HepG2 (cell line): Measurements from ENCODE around the gene SNRNP48.

Source experiments
- BCL3 ChIP-seq: sonication (generic); formaldehyde crosslinking; IDR thresholded peaks from 2 replicates; pipeline ENCODE4 v1.5.1; 2020; ENCODE audit warnings: mild to moderate bottlenecking, missing genetic modification reagents, moderate library complexity
- CTCF ChIP-seq: sonication (generic); formaldehyde crosslinking; IDR thresholded peaks from 2 replicates; pipeline ENCODE4 v1.5.0; 2020; ENCODE audit warnings: mild to moderate bottlenecking, missing genetic modification reagents, moderate library complexity
- JUN ChIP-seq: sonication (generic); formaldehyde crosslinking; IDR thresholded peaks from 2 replicates; pipeline ENCODE4 v1.4.0; 2020; ENCODE audit warnings: mild to moderate bottlenecking, missing genetic modification reagents
- KDM5A ChIP-seq: fragments of 200-600 bp; sonication (generic); IDR thresholded peaks from 2 replicates; pipeline ENCODE4 v1.7.0; 2018; ENCODE audit warnings: antibody characterized with exemption, mild to moderate bottlenecking, low read length, borderline replicate concordance
- NFAT5 ChIP-seq: sonication (generic); formaldehyde crosslinking; IDR thresholded peaks from 2 replicates; pipeline ENCODE4 v1.4.0; 2020; ENCODE audit warnings: missing genetic modification reagents
- PAX8 ChIP-seq: sonication (generic); formaldehyde crosslinking; IDR thresholded peaks from 2 replicates; pipeline ENCODE4 v1.8.0; 2022; ENCODE audit warnings: mild to moderate bottlenecking, missing genetic modification reagents, borderline replicate concordance
- YY1 ChIP-seq: IDR thresholded peaks from 2 replicates; pipeline ENCODE4 v1.6.1; 2011; ENCODE audit warnings: low read length, low read depth, moderate library complexity, mild to moderate bottlenecking; ENCODE audit not compliant: insufficient read depth, insufficient replicate concordance
- ZBTB14 ChIP-seq: sonication (generic); formaldehyde crosslinking; IDR thresholded peaks from 2 replicates; pipeline ENCODE4 v1.4.0; 2020; ENCODE audit warnings: missing genetic modification reagents
- ZBTB25 ChIP-seq: IDR thresholded peaks from 2 replicates; pipeline ENCODE4 v1.6.1; 2018; ENCODE audit warnings: missing genetic modification reagents
- ZFP36 ChIP-seq: fragments of 150-350 bp; IDR thresholded peaks from 2 replicates; pipeline ENCODE4 v1.6.1; 2018; ENCODE audit warnings: borderline replicate concordance, low read length, low read depth; ENCODE audit not compliant: partially characterized antibody
- ZSCAN29 ChIP-seq: sonication (generic); formaldehyde crosslinking; conservative IDR thresholded peaks from 2 replicates; pipeline ENCODE4 v1.4.0; 2020; ENCODE audit warnings: mild to moderate bottlenecking, missing genetic modification reagents
- TF ChIP-seq, protein P1 (sequence below), 2 experiments: sonication (generic) in 1 of 2; formaldehyde crosslinking in 1 of 2; IDR thresholded peaks; 2 replicates each; pipeline versions ENCODE4 v1.5.1 to v1.6.1; 2011 to 2020; ENCODE audit warnings: borderline replicate concordance in 1 of 2, low read depth in 1 of 2, low read length in 1 of 2, mild to moderate bottlenecking in 1 of 2, missing genetic modification reagents in 1 of 2, moderate library complexity in 1 of 2

DNA sequence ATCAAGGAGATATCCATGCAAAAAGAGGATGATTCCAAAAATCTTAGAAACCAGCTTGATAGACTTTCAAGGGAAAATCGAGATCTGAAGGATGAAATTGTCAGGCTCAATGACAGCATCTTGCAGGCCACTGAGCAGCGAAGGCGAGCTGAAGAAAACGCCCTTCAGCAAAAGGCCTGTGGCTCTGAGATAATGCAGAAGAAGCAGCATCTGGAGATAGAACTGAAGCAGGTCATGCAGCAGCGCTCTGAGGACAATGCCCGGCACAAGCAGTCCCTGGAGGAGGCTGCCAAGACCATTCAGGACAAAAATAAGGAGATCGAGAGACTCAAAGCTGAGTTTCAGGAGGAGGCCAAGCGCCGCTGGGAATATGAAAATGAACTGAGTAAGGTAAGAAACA, 10.1 kb upstream of the SNRNP48 start:
- TF ChIP-seq KDM5A (no peak), BCL3 (CRISPR knock-in tag) (no peak), PAX8 (CRISPR knock-in tag) (no peak), YY1 (no peak), NFAT5 (CRISPR knock-in tag) (no peak), JUN (CRISPR knock-in tag) (no peak), CTCF (CRISPR knock-in tag) (no peak), ZBTB25 (no peak), ZBTB14 (no peak), ZFP36 (no peak), ZSCAN29 (CRISPR knock-in tag) (no peak)
- TF ChIP-seq, protein P1, sequence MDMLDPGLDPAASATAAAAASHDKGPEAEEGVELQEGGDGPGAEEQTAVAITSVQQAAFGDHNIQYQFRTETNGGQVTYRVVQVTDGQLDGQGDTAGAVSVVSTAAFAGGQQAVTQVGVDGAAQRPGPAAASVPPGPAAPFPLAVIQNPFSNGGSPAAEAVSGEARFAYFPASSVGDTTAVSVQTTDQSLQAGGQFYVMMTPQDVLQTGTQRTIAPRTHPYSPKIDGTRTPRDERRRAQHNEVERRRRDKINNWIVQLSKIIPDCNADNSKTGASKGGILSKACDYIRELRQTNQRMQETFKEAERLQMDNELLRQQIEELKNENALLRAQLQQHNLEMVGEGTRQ (IDR thresholded peaks at IDR 0.05; ENCODE audit: low read depth, low read length), result no peak
- TF ChIP-seq, protein P1 (CRISPR knock-in tag; IDR thresholded peaks at IDR 0.05; ENCODE audit: borderline replicate concordance), result no peak
